ENCODE measurements around the gene SH3BP4. TPM values are rescaled to one million over a fixed set of nuclear protein-coding genes. Genes with fewer than 3 reads are reported as not detected.

Gene SH3BP4
- total RNA-seq, 1 donor from 2014 or later, result 19.2 TPM

- no peak for TF ChIP-seq POLR2AphosphoS5 (IDR thresholded peaks at IDR 0.05; ENCODE audit: insufficient read depth in 1 of 2, low read depth in 1 of 2)
- no peak for TF ChIP-seq CTCF (IDR thresholded peaks at IDR 0.05)
- TF ChIP-seq POLR2A (IDR thresholded peaks at IDR 0.05), result no peak
- Histone ChIP-seq H3K4me1 (no peaks in the 10 kb centered on the region), H3K27ac (no peak overlapping the region), H3K9me3 (no peaks in the 10 kb centered on the region), H3K36me3 (no peaks in the 10 kb centered on the region), H3K27me3 (no peaks in the 10 kb centered on the region), H3K4me3 (no peak overlapping the region)
- intact Hi-C loops (cut with DNase I), result no loop called here
- DNase-seq (ENCODE audit: extremely low spot score in 2 of 2), result no peak
These were observed 133.7 kb downstream of the SH3BP4 start for GRCh38 chr2:235085476-235085875.

GRCh38 chr2:235086481-235087184 is 134.8 kb downstream of the SH3BP4 start:
- intact Hi-C loops (cut with DNase I), result no loop called here
- no peak overlapping the region for H3K27ac ChIP-seq

GRCh38 chr2:235087832-235088495 is 136.1 kb downstream of the SH3BP4 start:
- DNase-seq (ENCODE audit: extremely low spot score in 2 of 2), result no peak
- H3K4me1 ChIP-seq, result no peaks in the 10 kb centered on the region
- no peaks in the 10 kb centered on the region for H3K9me3 ChIP-seq
- no peak for TF ChIP-seq CTCF (IDR thresholded peaks at IDR 0.05)
- no peak overlapping the region for H3K4me3 ChIP-seq
- H3K27ac ChIP-seq, result no peak overlapping the region
- no peaks in the 10 kb centered on the region for H3K36me3 ChIP-seq
- H3K27me3 ChIP-seq, result no peaks in the 10 kb centered on the region
- intact Hi-C loops (cut with DNase I), result no loop called here

More at GRCh38 chr2:235086481-235087184, 134.8 kb downstream of the SH3BP4 start:
- Histone ChIP-seq H3K9me3 (no peaks in the 10 kb centered on the region), H3K4me1 (no peaks in the 10 kb centered on the region), H3K27me3 (no peaks in the 10 kb centered on the region), H3K4me3 (no peak overlapping the region), H3K36me3 (no peaks in the 10 kb centered on the region)
- no peak for DNase-seq (ENCODE audit: extremely low spot score in 2 of 2)
- no peak for TF ChIP-seq POLR2AphosphoS5 (IDR thresholded peaks at IDR 0.05; ENCODE audit: insufficient read depth in 1 of 2, low read depth in 1 of 2)
- TF ChIP-seq POLR2A (IDR thresholded peaks at IDR 0.05), result no peak
- no peak for TF ChIP-seq CTCF (IDR thresholded peaks at IDR 0.05)

GRCh38 chr2:235088496-235088921 is 136.7 kb downstream of the SH3BP4 start:
- no peaks in the 10 kb centered on the region for H3K9me3 ChIP-seq
- H3K27me3 ChIP-seq, result no peaks in the 10 kb centered on the region
- H3K4me1 ChIP-seq, result no peaks in the 10 kb centered on the region
- TF ChIP-seq POLR2AphosphoS5 (IDR thresholded peaks at IDR 0.05; ENCODE audit: insufficient read depth in 1 of 2, low read depth in 1 of 2), result no peak
- no peak for TF ChIP-seq POLR2A (IDR thresholded peaks at IDR 0.05)
- TF ChIP-seq CTCF (IDR thresholded peaks at IDR 0.05), result no peak
- H3K27ac ChIP-seq, result no peak overlapping the region
- no peaks in the 10 kb centered on the region for H3K36me3 ChIP-seq
- DNase-seq (ENCODE audit: extremely low spot score in 2 of 2), result no peak
- intact Hi-C loops (cut with DNase I), result no loop called here
- H3K4me3 ChIP-seq, result no peak overlapping the region

- Histone ChIP-seq H3K27me3 (no peaks in the 10 kb centered on the region), H3K27ac (no peak overlapping the region), H3K9me3 (no peaks in the 10 kb centered on the region), H3K36me3 (no peaks in the 10 kb centered on the region), H3K4me3 (no peak overlapping the region), H3K4me1 (no peaks in the 10 kb centered on the region)
- TF ChIP-seq POLR2AphosphoS5 (IDR thresholded peaks at IDR 0.05; ENCODE audit: insufficient read depth in 1 of 2, low read depth in 1 of 2), result no peak
- no peak for TF ChIP-seq CTCF (IDR thresholded peaks at IDR 0.05)
- no peak for TF ChIP-seq POLR2A (IDR thresholded peaks at IDR 0.05)
- DNase-seq (ENCODE audit: extremely low spot score in 2 of 2), result no peak
- intact Hi-C loops (cut with DNase I), result no loop called here
These were observed 139.6 kb downstream of the SH3BP4 start for GRCh38 chr2:235091421-235091820.

Measured in vagina (tissue), 2 donors.